T-helper 17 cell (primary cell): Measurements from ENCODE around the gene DCST1. TPM values are rescaled to one million over a fixed set of nuclear protein-coding genes. Genes with fewer than 3 reads are reported as not detected.
A peak's percentile ranks its signal among the peaks of the same experiment; 100 is the strongest.

Source experiments
- ATAC-seq: fragments of 150-1000 bp; cut with Tn5 transposase; 2 replicates; pipeline ENCODE4 v1.10.0; 2021; ENCODE audit warnings: mild to moderate bottlenecking, moderate library complexity
- DNase-seq, 3 donors: peaks; one replicate each; pipeline versions ENCODE4 v3.0.0 to v3.0.0-alpha.2; 2020 to 2021
- H3K9me3 ChIP-seq: one replicate; pipeline ENCODE4 v1.7.0; 2013; ENCODE audit warnings: low read length, mild to moderate bottlenecking; ENCODE audit not compliant: control insufficient read depth, poor library complexity, severe bottlenecking
- H3K27ac Mint-ChIP-seq: one replicate; pipeline ENCODE4 v1.8.0; 2022; ENCODE audit warnings: mild to moderate bottlenecking, moderate library complexity, mixed read lengths
- H3K27me3 Mint-ChIP-seq: one replicate; pipeline ENCODE4 v1.8.0; 2022; ENCODE audit warnings: mixed read lengths
- H3K36me3 Mint-ChIP-seq: one replicate; pipeline ENCODE4 v1.8.0; 2022; ENCODE audit warnings: low read depth, mixed read lengths
- H3K4me1 Mint-ChIP-seq: one replicate; pipeline ENCODE4 v1.8.0; 2022; ENCODE audit warnings: mild to moderate bottlenecking, mixed read lengths
- H3K4me3 Mint-ChIP-seq: one replicate; pipeline ENCODE4 v1.8.0; 2022; ENCODE audit warnings: mild to moderate bottlenecking, moderate library complexity, mixed read lengths
- total RNA-seq, 4 donors: library from RNA in 2 of 4; stranded (reverse) in 2 of 4; gene quantifications; one replicate each; pipeline ENCODE4 v1.2.3 and lab custom pipeline; 2022 to 2026

Gene DCST1
- total RNA-seq, 2 donors from 2014 or later = 0.23 to 0.57 TPM

- no peaks in the 10 kb centered on the region for H3K27me3 Mint-ChIP-seq
- H3K36me3 Mint-ChIP-seq = no peaks in the 10 kb centered on the region
- H3K9me3 ChIP-seq = no peaks in the 10 kb centered on the region
- peaks cover 35% of the 10 kb centered on the region for H3K4me1 Mint-ChIP-seq
- ATAC-seq (no peak), DNase-seq (no peak)
- H3K4me3 Mint-ChIP-seq = no peak overlapping the region
- H3K27ac Mint-ChIP-seq = peak overlapping the region; percentile 51
These were observed 36.5 kb upstream of the DCST1 start for GRCh38 chr1:154996966-154997701.

- no peaks in the 10 kb centered on the region for H3K9me3 ChIP-seq
- Mint-ChIP-seq H3K27me3 (no peaks in the 10 kb centered on the region), H3K36me3 (no peaks in the 10 kb centered on the region), H3K27ac (peak overlapping the region; percentile 96), H3K4me1 (peaks cover 34% of the 10 kb centered on the region), H3K4me3 (peak overlapping the region; percentile 81)
- ATAC-seq (no peak), DNase-seq (no peak)
These were observed 35.3 kb upstream of the DCST1 start for GRCh38 chr1:154998201-154998780.

GRCh38 chr1:154998818-154999570 is 34.6 kb upstream of the DCST1 start:
- Mint-ChIP-seq H3K4me3 (peak overlapping the region; percentile 99), H3K27me3 (no peaks in the 10 kb centered on the region), H3K4me1 (peaks cover 37% of the 10 kb centered on the region), H3K36me3 (peaks cover 3% of the 10 kb centered on the region), H3K27ac (peak overlapping the region; percentile 96)
- DNase-seq (peak; percentile 48 to 60 (median 51)), ATAC-seq (no peak)
- H3K9me3 ChIP-seq = no peaks in the 10 kb centered on the region

- no peaks in the 10 kb centered on the region for H3K9me3 ChIP-seq
- Mint-ChIP-seq H3K4me1 (peaks cover 42% of the 10 kb centered on the region), H3K4me3 (peak overlapping the region; percentile 99), H3K27me3 (no peaks in the 10 kb centered on the region), H3K36me3 (peaks cover 3% of the 10 kb centered on the region), H3K27ac (peak overlapping the region; percentile 96)
- ATAC-seq (no peak), DNase-seq (peak in 2 of 3 donors; percentile 47 to 62)
These were observed 33.8 kb upstream of the DCST1 start for GRCh38 chr1:154999571-155000410.

- peak overlapping the region; percentile 96 for H3K27ac Mint-ChIP-seq
- H3K36me3 Mint-ChIP-seq = peaks cover 3% of the 10 kb centered on the region
- no peaks in the 10 kb centered on the region for H3K27me3 Mint-ChIP-seq
- no peaks in the 10 kb centered on the region for H3K9me3 ChIP-seq
- ATAC-seq (no peak), DNase-seq (no peak)
- H3K4me3 Mint-ChIP-seq = peak overlapping the region; percentile 99
- H3K4me1 Mint-ChIP-seq = peaks cover 45% of the 10 kb centered on the region
These were observed 33.3 kb upstream of the DCST1 start for GRCh38 chr1:155000411-155000725.

- DNase-seq = peak; percentile 55 to 82 (median 76)
- no peaks in the 10 kb centered on the region for H3K9me3 ChIP-seq
- H3K4me3 Mint-ChIP-seq = peak overlapping the region; percentile 99
- H3K27ac Mint-ChIP-seq = peak overlapping the region; percentile 96
- no peaks in the 10 kb centered on the region for H3K27me3 Mint-ChIP-seq
- peaks cover 47% of the 10 kb centered on the region for H3K4me1 Mint-ChIP-seq
- peak; percentile 39 for ATAC-seq
- peaks cover 3% of the 10 kb centered on the region for H3K36me3 Mint-ChIP-seq
These were observed 32.7 kb upstream of the DCST1 start for GRCh38 chr1:155000726-155001424.

- ATAC-seq (no peak), DNase-seq (no peak)
- Mint-ChIP-seq H3K27me3 (no peaks in the 10 kb centered on the region), H3K27ac (peak overlapping the region; percentile 96), H3K36me3 (peaks cover 3% of the 10 kb centered on the region), H3K4me3 (peak overlapping the region; percentile 99), H3K4me1 (peaks cover 50% of the 10 kb centered on the region)
- no peaks in the 10 kb centered on the region for H3K9me3 ChIP-seq
These were observed 32.3 kb upstream of the DCST1 start for GRCh38 chr1:155001425-155001674.

- Mint-ChIP-seq H3K4me1 (peaks cover 55% of the 10 kb centered on the region), H3K4me3 (peak overlapping the region; percentile 99), H3K27ac (peak overlapping the region; percentile 96), H3K27me3 (no peaks in the 10 kb centered on the region), H3K36me3 (peaks cover 3% of the 10 kb centered on the region)
- H3K9me3 ChIP-seq = no peaks in the 10 kb centered on the region
- DNase-seq (peak; percentile 94 to 96 (median 95)), ATAC-seq (peak; percentile 81)
These were observed 31.8 kb upstream of the DCST1 start for GRCh38 chr1:155001675-155002463.

GRCh38 chr1:155002464-155003226 is 31.0 kb upstream of the DCST1 start, which contains the start of gene ZBTB7B:
TSS of gene ZBTB7B (plus strand) at chr1:155002802. CDS start at chr1:155014661, 11,859 bp downstream.
- no peaks in the 10 kb centered on the region for H3K27me3 Mint-ChIP-seq
- ATAC-seq = peak; percentile 2
- H3K4me1 Mint-ChIP-seq = peaks cover 52% of the 10 kb centered on the region
- no peaks in the 10 kb centered on the region for H3K9me3 ChIP-seq
- peaks cover 3% of the 10 kb centered on the region for H3K36me3 Mint-ChIP-seq
- peak within 1 kb of the TSS; percentile 99 for H3K4me3 Mint-ChIP-seq
- peak in 1 of 3 donors; percentile 12 for DNase-seq
- peak within 1 kb of the TSS; percentile 96 for H3K27ac Mint-ChIP-seq

GRCh38 chr1:155003227-155003765 is 30.3 kb upstream of the DCST1 start:
- Mint-ChIP-seq H3K27ac (peak overlapping the region; percentile 96), H3K4me3 (peak overlapping the region; percentile 99), H3K4me1 (peaks cover 48% of the 10 kb centered on the region), H3K36me3 (peaks cover 3% of the 10 kb centered on the region), H3K27me3 (no peaks in the 10 kb centered on the region)
- ATAC-seq (no peak), DNase-seq (no peak)
- H3K9me3 ChIP-seq = no peaks in the 10 kb centered on the region

- ATAC-seq = no peak
These were observed 29.8 kb upstream of the DCST1 start for GRCh38 chr1:155003766-155004351.

More at GRCh38 chr1:155003766-155004351, 29.8 kb upstream of the DCST1 start:
- Mint-ChIP-seq H3K27me3 (no peaks in the 10 kb centered on the region), H3K4me1 (peaks cover 49% of the 10 kb centered on the region), H3K4me3 (peak overlapping the region; percentile 99), H3K36me3 (peaks cover 4% of the 10 kb centered on the region), H3K27ac (peak overlapping the region; percentile 96)
- DNase-seq = no peak
- H3K9me3 ChIP-seq = no peaks in the 10 kb centered on the region
